Thyroid gland (tissue), 4 donors: ENCODE results near the gene IQSEC1.

Source experiments
- POLR2A ChIP-seq, 2 donors: fragments of 450-650 bp; IDR thresholded peaks; one replicate each; pipeline ENCODE4 v1.6.1; 2017; ENCODE audit warnings: antibody characterized with exemption in 2 of 2, mild to moderate bottlenecking in 2 of 2, moderate library complexity in 1 of 2
- TF ChIP-seq, protein P1 (sequence below), 6 experiments: fragments of 200-600 bp in 3 of 6; fragments of 450-650 bp in 3 of 6; sonication (generic) in 3 of 6; IDR thresholded peaks; one replicate each; pipeline ENCODE4 v1.5.1; 2016 to 2019; ENCODE audit warnings: antibody characterized with exemption in 6 of 6, mild to moderate bottlenecking in 2 of 6, inconsistent platforms in 1 of 6, moderate library complexity in 1 of 6

- TF ChIP-seq, protein P1, sequence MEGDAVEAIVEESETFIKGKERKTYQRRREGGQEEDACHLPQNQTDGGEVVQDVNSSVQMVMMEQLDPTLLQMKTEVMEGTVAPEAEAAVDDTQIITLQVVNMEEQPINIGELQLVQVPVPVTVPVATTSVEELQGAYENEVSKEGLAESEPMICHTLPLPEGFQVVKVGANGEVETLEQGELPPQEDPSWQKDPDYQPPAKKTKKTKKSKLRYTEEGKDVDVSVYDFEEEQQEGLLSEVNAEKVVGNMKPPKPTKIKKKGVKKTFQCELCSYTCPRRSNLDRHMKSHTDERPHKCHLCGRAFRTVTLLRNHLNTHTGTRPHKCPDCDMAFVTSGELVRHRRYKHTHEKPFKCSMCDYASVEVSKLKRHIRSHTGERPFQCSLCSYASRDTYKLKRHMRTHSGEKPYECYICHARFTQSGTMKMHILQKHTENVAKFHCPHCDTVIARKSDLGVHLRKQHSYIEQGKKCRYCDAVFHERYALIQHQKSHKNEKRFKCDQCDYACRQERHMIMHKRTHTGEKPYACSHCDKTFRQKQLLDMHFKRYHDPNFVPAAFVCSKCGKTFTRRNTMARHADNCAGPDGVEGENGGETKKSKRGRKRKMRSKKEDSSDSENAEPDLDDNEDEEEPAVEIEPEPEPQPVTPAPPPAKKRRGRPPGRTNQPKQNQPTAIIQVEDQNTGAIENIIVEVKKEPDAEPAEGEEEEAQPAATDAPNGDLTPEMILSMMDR (IDR thresholded peaks at IDR 0.05): no peak
- TF ChIP-seq POLR2A (IDR thresholded peaks at IDR 0.05): no peak
These were observed 77.1 kb downstream of the IQSEC1 start for GRCh38 chr3:12996181-12996506.
